Epithelial cell of proximal tubule (primary cell): ENCODE measurements around the gene TIA1. TPM values are rescaled to one million over a fixed set of nuclear protein-coding genes. Genes with fewer than 3 reads are reported as not detected.
"Not testable (repeated sequence)": the region's sequence is repeated elsewhere in the genome, so short reads cannot be mapped to it uniquely, and the experiment has no call there.

Experiments
- DNase-seq: peaks from one replicate; pipeline ENCODE4 v3.0.0-alpha.2; 2011; ENCODE audit warnings: low read depth
- H3K4me3 ChIP-seq: 2 replicates; pipeline ENCODE4 v1.5.1; 2011; ENCODE audit warnings: low read depth, mild to moderate bottlenecking, low read length
- CTCF ChIP-seq: conservative IDR thresholded peaks from 2 replicates; pipeline ENCODE4 v1.5.1; 2012; ENCODE audit warnings: low read depth, mild to moderate bottlenecking, low read length
- total RNA-seq: library from RNA; depleted of rRNA; stranded (reverse); fragments of >200 nt; gene quantifications from 2 replicates; pipeline ENCODE4 v1.2.3, GENCODE V29; 2015

TIA1 gene
- 41.4 and 58.0 TPM in 2 replicates for total RNA-seq

GRCh38 chr2:70248181-70248847 lies at the start of gene TIA1:
TIA1 (minus strand) TSS chr2:70248628; CDS start chr2:70248430, 198 bp downstream.
- DNase-seq = peak; percentile 75
- TF ChIP-seq CTCF = no peak
- H3K4me3 ChIP-seq = peak within 1 kb of the TSS; percentile 78

- H3K4me3 ChIP-seq, DNase-seq: not testable (repeated sequence)
These were observed 49.4 kb upstream of the TIA1 start for GRCh38 chr2:70297828-70298227.

- TF ChIP-seq CTCF = no peak
- no peak overlapping the region for H3K4me3 ChIP-seq
- no peak for DNase-seq
These were observed 35.2 kb upstream of the TIA1 start for GRCh38 chr2:70283500-70284191.

GRCh38 chr2:70282439-70282838 lies 34.0 kb upstream of the TIA1 start:
- TF ChIP-seq CTCF = no peak
- no peak for DNase-seq
- H3K4me3 ChIP-seq = no peak overlapping the region

GRCh38 chr2:70280242-70280798 lies 31.9 kb upstream of the TIA1 start:
- H3K4me3 ChIP-seq = no peak overlapping the region
- TF ChIP-seq CTCF = no peak
- DNase-seq = no peak

GRCh38 chr2:70270323-70270722 lies 21.9 kb upstream of the TIA1 start:
- no peak overlapping the region for H3K4me3 ChIP-seq
- no peak for DNase-seq
- TF ChIP-seq CTCF = no peak

GRCh38 chr2:70269422-70270302 lies 21.2 kb upstream of the TIA1 start:
- DNase-seq, H3K4me3 ChIP-seq: not testable (repeated sequence)

GRCh38 chr2:70266925-70267324 lies 18.5 kb upstream of the TIA1 start:
- not testable (repeated sequence) for DNase-seq, H3K4me3 ChIP-seq
